Liver (tissue), 9 donors: ENCODE results near the gene MKNK1. TPM values are rescaled to one million over a fixed set of nuclear protein-coding genes. Genes with fewer than 3 reads are reported as not detected.

Experiments
- DNase-seq: peaks from one replicate; pipeline ENCODE4 v3.0.0-alpha.2; 2017; ENCODE audit warnings: low spot score
- H3K27ac ChIP-seq, 2 donors: one replicate each; pipeline ENCODE4 v1.7.0; 2013; ENCODE audit warnings: inconsistent platforms in 2 of 2, low read length in 2 of 2, control low read depth in 1 of 2, low read depth in 1 of 2, mild to moderate bottlenecking in 1 of 2
- H3K27me3 ChIP-seq, 4 donors: one replicate each; pipeline versions ENCODE4 v1.6.1 to v1.7.0; 2013; ENCODE audit warnings: low read length in 3 of 4, inconsistent platforms in 1 of 4, mild to moderate bottlenecking in 1 of 4, moderate library complexity in 1 of 4; ENCODE audit not compliant: control insufficient read depth in 4 of 4, insufficient read depth in 4 of 4
- H3K36me3 ChIP-seq, 4 donors: one replicate each; pipeline versions ENCODE4 v1.6.1 to v1.7.0; 2013; ENCODE audit warnings: low read length in 3 of 4, mild to moderate bottlenecking in 3 of 4, low read depth in 1 of 4, moderate library complexity in 1 of 4; ENCODE audit not compliant: control insufficient read depth in 4 of 4, insufficient read depth in 3 of 4
- H3K4me1 ChIP-seq, 4 donors: one replicate each; pipeline versions ENCODE4 v1.6.1 to v1.7.0; 2013; ENCODE audit warnings: low read length in 3 of 4, mild to moderate bottlenecking in 3 of 4, moderate library complexity in 1 of 4; ENCODE audit not compliant: control insufficient read depth in 4 of 4, insufficient read depth in 4 of 4
- H3K4me3 ChIP-seq, 3 donors: one replicate each; pipeline versions ENCODE4 v1.6.1 to v1.7.0; 2013; ENCODE audit warnings: low read length in 3 of 3, control low read depth in 1 of 3, low read depth in 1 of 3, mild to moderate bottlenecking in 1 of 3
- H3K9ac ChIP-seq, 2 donors: one replicate each; pipeline ENCODE4 v1.7.0; 2013; ENCODE audit warnings: low read length in 2 of 2, mild to moderate bottlenecking in 2 of 2, moderate library complexity in 2 of 2, control low read depth in 1 of 2, low read depth in 1 of 2
- H3K9me3 ChIP-seq, 4 donors: one replicate each; pipeline versions ENCODE4 v1.6.1 to v1.7.0; 2013; ENCODE audit warnings: low read length in 3 of 4; ENCODE audit not compliant: control insufficient read depth in 4 of 4
- FOXA2 ChIP-seq: IDR thresholded peaks from 2 replicates; pipeline ENCODE4 v1.6.1; 2016; ENCODE audit warnings: antibody characterized with exemption
- GABPA ChIP-seq, 2 donors: IDR thresholded peaks in 1 of 2; conservative IDR thresholded peaks in 1 of 2; 2 replicates each; pipeline ENCODE4 v1.6.1; 2016; ENCODE audit warnings: antibody characterized with exemption in 2 of 2, mild to moderate bottlenecking in 1 of 2, moderate library complexity in 1 of 2
- HNF4A ChIP-seq, 2 donors: conservative IDR thresholded peaks; 2 replicates each; pipeline ENCODE4 v1.6.1; 2016; ENCODE audit warnings: antibody characterized with exemption in 2 of 2, mild to moderate bottlenecking in 2 of 2
- HNF4G ChIP-seq: IDR thresholded peaks from 2 replicates; pipeline ENCODE4 v1.6.1; 2016; ENCODE audit warnings: antibody characterized with exemption
- RAD21 ChIP-seq, 2 donors: IDR thresholded peaks; 2 replicates each; pipeline ENCODE4 v1.6.1; 2016; ENCODE audit warnings: antibody characterized with exemption in 2 of 2, mild to moderate bottlenecking in 2 of 2
- RXRA ChIP-seq, 2 donors: IDR thresholded peaks; 2 replicates each; pipeline ENCODE4 v1.6.1; 2017 to 2018; ENCODE audit warnings: antibody characterized with exemption in 2 of 2, mild to moderate bottlenecking in 1 of 2
- SP1 ChIP-seq: IDR thresholded peaks from 2 replicates; pipeline ENCODE4 v1.6.1; 2018; ENCODE audit warnings: antibody characterized with exemption, mild to moderate bottlenecking
- TAF1 ChIP-seq: conservative IDR thresholded peaks from 2 replicates; pipeline ENCODE4 v1.6.1; 2016; ENCODE audit warnings: antibody characterized with exemption, mild to moderate bottlenecking
- YY1 ChIP-seq: IDR thresholded peaks from 2 replicates; pipeline ENCODE4 v1.6.1; 2016; ENCODE audit warnings: antibody characterized with exemption, mild to moderate bottlenecking
- WGBS: extraction: QIAGEN DNeasy Blood & Tissue Kit; methylation state at CpG from one replicate; pipeline ENCODE4 v1.1.7; 2013; 5-methylcytosine and 5-hydroxymethylcytosine counted together
- polyA plus RNA-seq, 2 donors: library from polyadenylated mRNA; stranded (reverse) in 1 of 2; unstranded in 1 of 2; fragments of 200-250 nt in 1 of 2; fragments of >200 nt in 1 of 2; fragmentation: Nextera tagmentation in 1 of 2; extraction: Ambion mirVana in 1 of 2; gene quantifications; one replicate each; pipeline versions ENCODE4 v1.2.1 to v1.2.3, GENCODE V29; 2013 to 2015
- total RNA-seq, 2 donors: library from RNA; depleted of rRNA; stranded (reverse); fragments of >200 nt; gene quantifications; one replicate each; pipeline ENCODE4 v1.2.3, GENCODE V29; 2014
- TF ChIP-seq, protein P1 (sequence below): IDR thresholded peaks from 2 replicates; pipeline ENCODE4 v1.6.1; 2016; ENCODE audit warnings: antibody characterized with exemption
- TF ChIP-seq, protein P2 (sequence below): fragments of 150-350 bp; IDR thresholded peaks from 2 replicates; pipeline ENCODE4 v1.5.1; 2017; ENCODE audit warnings: improper control_type of control experiment, low read depth, low read length; ENCODE audit not compliant: missing input control
- TF ChIP-seq, protein P3 (sequence below): IDR thresholded peaks from 2 replicates; pipeline ENCODE4 v1.6.1; 2016; ENCODE audit warnings: antibody characterized with exemption
- TF ChIP-seq, protein P4 (sequence below): IDR thresholded peaks from 2 replicates; pipeline ENCODE4 v1.6.1; 2016; ENCODE audit warnings: antibody characterized with exemption
- donor health status: healthy.
- donor health status: healthy.
- donor health status: healthy.
- donor health status: healthy.
- donor health status: healthy.

Gene MKNK1
- total and polyA plus RNA-seq, 4 donors, result 10.2 to 30.8 (median 18.3) TPM

DNA sequence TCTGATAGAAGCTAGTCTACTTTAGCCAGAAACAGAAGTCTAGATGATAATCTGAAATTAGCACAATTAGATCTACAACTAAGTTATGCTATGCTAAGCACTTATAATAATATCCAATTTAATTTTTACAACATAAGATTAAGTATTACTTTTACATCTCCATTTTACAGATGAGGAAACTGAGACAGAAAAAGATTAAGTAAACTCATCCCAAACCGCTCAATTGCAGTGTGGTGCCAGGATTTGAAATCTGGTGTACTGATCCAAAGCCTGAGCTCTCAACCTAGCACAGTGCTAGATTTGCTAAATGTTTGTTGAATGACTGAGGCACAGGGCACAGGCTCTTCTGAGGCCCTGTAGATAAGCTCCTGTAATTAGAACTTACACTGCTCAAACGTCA is 66.4 kb downstream of the MKNK1 start:
- 79% methylated on average over 2 of the region's 2 CpGs for WGBS
- no peak overlapping the region for H3K9ac ChIP-seq
- no peaks in the 10 kb centered on the region for H3K9me3 ChIP-seq
- no peak overlapping the region for H3K27ac ChIP-seq
- no peak for DNase-seq
- TF ChIP-seq, protein P1, sequence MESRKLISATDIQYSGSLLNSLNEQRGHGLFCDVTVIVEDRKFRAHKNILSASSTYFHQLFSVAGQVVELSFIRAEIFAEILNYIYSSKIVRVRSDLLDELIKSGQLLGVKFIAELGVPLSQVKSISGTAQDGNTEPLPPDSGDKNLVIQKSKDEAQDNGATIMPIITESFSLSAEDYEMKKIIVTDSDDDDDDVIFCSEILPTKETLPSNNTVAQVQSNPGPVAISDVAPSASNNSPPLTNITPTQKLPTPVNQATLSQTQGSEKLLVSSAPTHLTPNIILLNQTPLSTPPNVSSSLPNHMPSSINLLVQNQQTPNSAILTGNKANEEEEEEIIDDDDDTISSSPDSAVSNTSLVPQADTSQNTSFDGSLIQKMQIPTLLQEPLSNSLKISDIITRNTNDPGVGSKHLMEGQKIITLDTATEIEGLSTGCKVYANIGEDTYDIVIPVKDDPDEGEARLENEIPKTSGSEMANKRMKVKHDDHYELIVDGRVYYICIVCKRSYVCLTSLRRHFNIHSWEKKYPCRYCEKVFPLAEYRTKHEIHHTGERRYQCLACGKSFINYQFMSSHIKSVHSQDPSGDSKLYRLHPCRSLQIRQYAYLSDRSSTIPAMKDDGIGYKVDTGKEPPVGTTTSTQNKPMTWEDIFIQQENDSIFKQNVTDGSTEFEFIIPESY, result no peak
- TF ChIP-seq YY1 (no peak), SP1 (no peak), GABPA (IDR thresholded peaks at IDR 0.05 in 1 of 2, conservative IDR thresholded peaks at IDR 0.05 in 1 of 2) (no peak), HNF4G (no peak)
- TF ChIP-seq, protein P2, sequence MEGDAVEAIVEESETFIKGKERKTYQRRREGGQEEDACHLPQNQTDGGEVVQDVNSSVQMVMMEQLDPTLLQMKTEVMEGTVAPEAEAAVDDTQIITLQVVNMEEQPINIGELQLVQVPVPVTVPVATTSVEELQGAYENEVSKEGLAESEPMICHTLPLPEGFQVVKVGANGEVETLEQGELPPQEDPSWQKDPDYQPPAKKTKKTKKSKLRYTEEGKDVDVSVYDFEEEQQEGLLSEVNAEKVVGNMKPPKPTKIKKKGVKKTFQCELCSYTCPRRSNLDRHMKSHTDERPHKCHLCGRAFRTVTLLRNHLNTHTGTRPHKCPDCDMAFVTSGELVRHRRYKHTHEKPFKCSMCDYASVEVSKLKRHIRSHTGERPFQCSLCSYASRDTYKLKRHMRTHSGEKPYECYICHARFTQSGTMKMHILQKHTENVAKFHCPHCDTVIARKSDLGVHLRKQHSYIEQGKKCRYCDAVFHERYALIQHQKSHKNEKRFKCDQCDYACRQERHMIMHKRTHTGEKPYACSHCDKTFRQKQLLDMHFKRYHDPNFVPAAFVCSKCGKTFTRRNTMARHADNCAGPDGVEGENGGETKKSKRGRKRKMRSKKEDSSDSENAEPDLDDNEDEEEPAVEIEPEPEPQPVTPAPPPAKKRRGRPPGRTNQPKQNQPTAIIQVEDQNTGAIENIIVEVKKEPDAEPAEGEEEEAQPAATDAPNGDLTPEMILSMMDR, result no peak
- TF ChIP-seq, protein P3, sequence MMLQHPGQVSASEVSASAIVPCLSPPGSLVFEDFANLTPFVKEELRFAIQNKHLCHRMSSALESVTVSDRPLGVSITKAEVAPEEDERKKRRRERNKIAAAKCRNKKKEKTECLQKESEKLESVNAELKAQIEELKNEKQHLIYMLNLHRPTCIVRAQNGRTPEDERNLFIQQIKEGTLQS, result no peak
- no peaks in the 10 kb centered on the region for H3K36me3 ChIP-seq
- H3K4me1 ChIP-seq, result peaks cover 3 to 11% (median 5%) of the 10 kb centered on the region in 4 donors
- peaks cover 0 to 8% (median under 1%) of the 10 kb centered on the region in 4 donors for H3K27me3 ChIP-seq
- H3K4me3 ChIP-seq, result no peak overlapping the region

DNA sequence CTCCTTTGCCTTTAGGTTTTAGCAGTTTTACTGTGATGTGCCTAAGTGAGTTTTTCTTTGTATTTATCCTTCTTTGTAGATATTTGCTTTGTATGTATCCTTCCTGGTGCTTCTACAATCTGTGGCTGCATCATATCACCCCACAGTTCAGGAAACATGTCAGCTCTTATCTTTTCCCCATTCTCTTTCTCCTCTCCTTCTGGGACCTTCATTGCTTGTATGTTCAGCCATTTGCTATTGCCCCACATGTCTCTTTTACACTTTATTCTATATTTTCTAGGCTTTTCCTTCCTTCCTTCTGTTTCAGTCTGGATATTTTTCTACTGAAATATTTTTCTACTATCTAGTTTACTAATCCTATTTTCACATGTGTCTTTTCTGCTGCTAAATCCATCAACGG is 67.5 kb downstream of the MKNK1 start:
- Histone ChIP-seq H3K4me1 (peaks cover 3 to 8% (median 5%) of the 10 kb centered on the region in 4 donors), H3K27ac (no peak overlapping the region), H3K36me3 (no peaks in the 10 kb centered on the region), H3K27me3 (peaks cover 0 to 8% (median under 1%) of the 10 kb centered on the region in 4 donors), H3K9me3 (no peaks in the 10 kb centered on the region), H3K9ac (no peak overlapping the region), H3K4me3 (no peak overlapping the region)
- 97% methylated on average over 1 of the region's 1 CpG for WGBS
- no peak for TF ChIP-seq SP1
- TF ChIP-seq, protein P4, sequence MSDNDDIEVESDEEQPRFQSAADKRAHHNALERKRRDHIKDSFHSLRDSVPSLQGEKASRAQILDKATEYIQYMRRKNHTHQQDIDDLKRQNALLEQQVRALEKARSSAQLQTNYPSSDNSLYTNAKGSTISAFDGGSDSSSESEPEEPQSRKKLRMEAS, result no peak
- DNase-seq, result no peak

DNA sequence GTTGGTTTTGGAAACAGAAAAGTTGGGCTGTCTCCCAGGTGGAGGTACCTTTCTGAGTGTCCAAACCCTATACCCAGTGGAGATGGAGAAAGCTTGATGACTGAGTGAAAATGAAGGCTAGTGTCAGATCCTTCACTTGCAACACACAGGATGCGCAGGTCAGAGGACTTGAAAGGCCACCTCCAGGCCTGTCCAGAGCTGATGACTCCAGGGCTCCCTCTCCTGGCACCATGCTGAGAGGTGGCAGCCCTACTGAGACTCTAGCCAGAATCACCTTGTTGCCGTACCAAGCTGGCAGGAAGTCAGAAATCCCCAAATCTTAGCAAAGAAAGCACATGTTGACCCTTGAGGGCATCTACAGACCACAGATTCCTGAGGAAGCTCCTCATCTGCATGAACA is 69.0 kb downstream of the MKNK1 start:
- Histone ChIP-seq H3K9ac (no peak overlapping the region), H3K4me1 (peaks cover 3 to 8% (median 5%) of the 10 kb centered on the region in 4 donors), H3K4me3 (no peak overlapping the region), H3K27ac (no peak overlapping the region), H3K27me3 (peaks cover 0 to 8% (median under 1%) of the 10 kb centered on the region in 4 donors), H3K9me3 (no peaks in the 10 kb centered on the region), H3K36me3 (no peaks in the 10 kb centered on the region)
- no peak for DNase-seq
- TF ChIP-seq FOXA2, result no peak
- TF ChIP-seq, protein P2, result peak; percentile 45
- TF ChIP-seq RAD21 (IDR thresholded peaks at IDR 0.05), result peak; percentile 58 to 71
- TF ChIP-seq GABPA (IDR thresholded peaks at IDR 0.05 in 1 of 2, conservative IDR thresholded peaks at IDR 0.05 in 1 of 2), result no peak
- TF ChIP-seq HNF4A (conservative IDR thresholded peaks at IDR 0.05), result no peak
- TF ChIP-seq, protein P4, result no peak
- peak in 1 of 2 donors; percentile 16 for TF ChIP-seq RXRA (IDR thresholded peaks at IDR 0.05)
- no peak for TF ChIP-seq TAF1
- WGBS, result 39% methylated on average over 2 of the region's 2 CpGs
